GM21360 (cell line): Measurements from ENCODE around the gene DLK1.

Source experiments
- ATAC-seq: cut with Tn5 transposase; IDR thresholded peaks from one replicate; pipeline ENCODE4 v1.9.1; 2021; ENCODE audit warnings: mild to moderate bottlenecking, moderate library complexity; ENCODE audit not compliant: unreplicated experiment

The DLK1 gene

DNA sequence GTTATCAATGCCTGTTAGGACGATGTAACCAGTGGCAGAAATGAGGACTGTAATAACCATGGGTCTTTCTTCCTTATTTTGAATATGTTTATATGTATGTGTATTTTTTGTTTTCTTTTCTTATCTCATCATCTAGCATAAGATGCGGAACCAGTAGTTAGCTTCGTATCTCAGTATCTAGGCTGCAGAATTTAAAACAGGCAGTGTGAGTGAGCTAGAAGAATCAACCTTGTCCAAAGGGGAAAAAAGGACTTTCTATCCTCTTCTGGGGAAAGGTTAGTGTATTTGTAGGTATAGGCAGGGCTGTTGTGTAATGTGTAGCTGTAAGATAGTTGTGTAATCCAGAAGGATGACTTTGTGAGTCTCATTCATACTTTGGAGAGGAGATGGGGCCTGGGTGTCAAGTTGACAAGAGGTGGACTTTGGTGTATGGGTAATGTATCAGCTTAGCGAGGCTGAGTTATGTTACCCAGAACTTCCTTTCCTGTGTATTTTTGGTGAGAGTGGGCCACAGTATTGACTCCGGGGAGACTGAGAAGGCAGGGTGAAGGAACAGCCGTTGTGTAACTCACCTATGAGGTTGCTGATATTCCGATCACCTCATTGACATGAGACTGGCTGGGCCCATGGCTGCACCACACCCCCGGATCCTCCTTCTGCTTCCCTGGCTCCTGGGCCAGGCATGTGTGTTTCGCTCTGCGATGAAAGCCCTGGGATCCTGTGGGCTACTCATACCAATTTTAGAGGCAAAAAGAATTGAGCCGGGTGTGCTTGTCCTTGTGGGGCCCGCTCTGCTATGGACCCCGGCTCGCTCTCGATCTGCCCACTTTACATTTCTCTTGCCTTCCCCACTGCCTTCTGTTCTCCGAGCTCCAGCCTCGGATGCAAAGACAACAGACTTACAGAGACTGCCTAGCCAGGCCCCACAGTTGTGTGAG is 24.3 kb downstream of the DLK1 start:
- no peak for ATAC-seq

DNA sequence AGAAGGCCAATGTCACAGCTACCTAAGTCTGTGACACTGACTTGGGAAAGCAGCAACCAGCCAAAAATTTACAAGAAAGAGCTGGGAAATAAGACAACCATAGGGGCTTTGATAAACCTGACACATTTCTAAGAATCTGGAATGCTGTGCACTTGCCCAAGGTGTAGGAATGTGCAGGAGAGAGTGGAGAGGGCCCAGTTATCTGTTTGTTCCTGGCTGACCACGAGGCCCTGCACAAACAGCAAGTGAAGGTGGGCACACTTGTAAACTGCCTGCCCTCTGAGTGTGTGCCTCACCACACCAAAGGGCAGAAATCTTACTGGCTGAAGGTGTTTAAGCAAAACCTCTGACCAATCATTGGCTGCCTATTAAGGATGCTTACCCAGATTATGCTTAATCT is 27.3 kb downstream of the DLK1 start:
- no peak for ATAC-seq

DNA sequence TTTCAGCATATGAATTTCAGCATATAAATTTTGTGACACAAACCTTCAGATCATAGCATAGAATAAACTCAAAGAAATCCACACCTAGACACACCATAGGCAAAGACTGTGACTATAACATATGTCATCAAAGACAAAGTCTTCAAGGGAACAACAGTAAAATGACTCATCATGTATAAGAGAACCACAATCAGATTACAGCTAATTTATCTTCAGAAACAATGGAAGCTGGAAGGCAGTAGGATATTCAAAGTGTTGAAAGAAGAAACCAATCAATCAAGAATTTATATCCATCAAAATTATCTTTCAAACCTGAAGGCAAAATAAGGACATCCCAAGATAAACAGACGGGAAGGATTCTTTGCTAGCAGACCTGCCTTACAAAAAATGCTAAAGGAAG is 29.0 kb downstream of the DLK1 start:
- ATAC-seq: no peak

DNA sequence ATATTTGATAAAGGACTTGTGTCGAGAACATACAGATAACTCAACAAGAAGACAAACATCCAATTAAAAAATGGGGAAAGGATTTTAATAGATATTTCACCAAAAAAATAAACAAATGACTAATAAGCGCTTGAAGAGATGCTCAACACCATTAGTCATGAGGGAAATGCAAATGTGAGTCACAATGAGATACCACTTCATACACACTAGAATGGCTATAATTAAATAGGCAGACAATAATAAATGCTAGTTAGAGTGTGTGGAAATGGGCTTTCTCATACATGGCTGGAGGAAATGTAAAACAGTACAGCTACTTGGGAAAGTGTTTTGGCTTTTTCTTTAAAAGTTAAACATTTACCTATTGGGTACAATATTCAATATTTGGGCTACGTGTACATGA is 34.8 kb downstream of the DLK1 start:
- no peak for ATAC-seq

DNA sequence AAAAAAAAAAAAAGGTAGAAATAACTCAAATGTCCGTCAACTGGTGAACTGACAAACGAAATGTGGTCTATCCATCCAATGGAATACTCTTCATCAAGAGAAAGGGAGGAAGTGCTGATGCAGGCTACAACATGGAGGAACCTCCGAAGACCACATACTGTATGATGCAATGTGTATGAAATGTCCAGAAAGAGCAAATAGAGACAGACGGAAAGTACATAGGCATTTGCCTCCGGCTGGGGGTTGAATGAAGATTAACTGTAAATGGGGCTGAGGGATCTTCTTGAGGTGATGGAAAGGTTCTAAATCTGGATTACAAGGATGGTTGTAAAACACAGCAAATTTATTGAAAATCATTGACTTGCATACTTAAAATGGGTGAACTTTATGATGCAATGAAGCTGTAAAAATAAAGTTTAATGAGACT is 35.4 kb downstream of the DLK1 start:
- ATAC-seq: no peak

DNA sequence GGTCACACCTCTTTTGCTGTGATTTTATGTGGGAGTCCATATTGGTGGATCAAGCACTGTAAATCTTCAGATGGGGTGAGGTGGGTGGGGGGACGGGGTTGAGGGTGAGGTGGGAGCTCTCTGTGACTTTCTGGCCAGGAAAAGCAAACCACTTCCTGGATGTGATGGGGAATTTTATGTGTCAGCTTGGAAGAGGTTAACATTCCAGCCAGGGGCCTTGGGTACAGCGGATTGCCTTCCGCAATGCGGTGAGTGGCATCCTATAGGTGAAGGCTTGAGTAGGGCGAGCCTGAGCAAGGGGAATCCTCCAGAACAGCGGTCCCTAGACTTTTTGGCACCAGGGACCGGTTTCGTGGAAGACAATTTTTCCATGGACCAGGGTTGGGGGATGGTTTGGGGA is 36.2 kb downstream of the DLK1 start:
- ATAC-seq: no peak

DNA sequence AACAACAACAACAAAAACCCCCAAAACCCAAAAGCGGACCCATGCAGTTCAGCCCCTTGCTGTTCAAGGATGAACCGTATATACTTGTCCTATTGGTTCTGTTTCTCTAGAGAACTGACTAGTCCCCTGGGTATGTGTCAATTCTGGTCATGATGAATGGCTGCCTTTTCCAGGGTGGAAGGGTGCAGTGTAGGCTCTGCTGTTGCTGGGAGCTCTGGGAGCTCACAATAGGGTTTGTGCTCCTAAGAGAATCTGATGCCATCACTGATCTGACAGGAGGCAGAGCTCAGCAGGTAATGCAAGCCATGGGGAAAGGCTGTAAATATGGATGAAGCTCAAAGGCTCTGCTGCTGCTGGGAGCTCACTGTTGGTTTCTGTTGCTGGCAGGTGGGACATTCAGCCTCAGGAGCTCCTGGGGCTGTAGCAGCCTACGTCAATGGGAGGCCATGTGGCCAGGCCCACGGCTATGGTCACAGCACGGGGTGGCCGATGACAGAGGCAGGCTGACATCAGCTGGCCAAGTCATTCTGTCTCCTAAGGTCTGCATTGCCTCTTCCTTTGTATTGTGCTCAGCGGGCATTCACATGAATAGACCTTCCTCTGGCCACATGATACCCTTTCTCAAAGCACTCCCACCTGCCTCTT is 37.9 kb downstream of the DLK1 start:
- ATAC-seq: no peak

DNA sequence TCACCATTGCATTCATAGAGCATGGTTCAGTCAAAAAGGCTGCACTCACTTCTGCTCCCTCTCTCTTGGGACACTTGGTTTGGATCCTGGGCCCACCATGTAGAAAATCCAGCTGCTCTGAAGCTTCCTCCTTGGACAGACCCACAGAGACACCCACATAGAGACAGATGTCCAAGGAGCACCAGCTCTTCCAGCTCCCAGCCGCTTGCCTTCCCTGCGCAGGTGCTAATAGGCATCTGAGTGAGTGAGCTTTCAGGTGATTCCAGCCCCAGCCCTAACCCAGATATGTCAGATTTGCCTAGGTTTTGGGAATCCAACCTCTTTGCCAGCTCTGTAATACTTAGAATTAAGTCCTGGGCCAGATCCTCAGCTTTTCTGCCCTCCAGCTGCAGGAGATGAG is 38.6 kb downstream of the DLK1 start:
- no peak for ATAC-seq

DNA sequence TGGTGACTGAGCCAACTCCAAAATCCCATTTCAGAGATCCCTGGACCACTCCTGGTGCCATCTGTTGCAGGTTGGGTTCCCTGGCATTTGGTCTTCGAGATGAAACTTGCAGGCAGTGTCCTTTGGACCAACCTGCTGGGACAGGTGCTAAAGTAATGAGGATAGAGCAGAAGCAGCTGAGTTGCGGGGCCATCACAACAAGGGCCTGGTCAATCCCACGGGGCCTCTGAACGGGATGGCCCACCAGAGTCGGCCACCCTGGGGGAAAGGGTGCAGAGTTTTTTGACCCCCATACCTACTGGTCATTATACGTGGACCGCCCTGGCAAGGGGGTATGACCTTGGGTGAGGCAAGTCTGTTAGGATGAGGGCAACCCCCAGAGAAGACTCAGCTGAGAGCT is 39.3 kb downstream of the DLK1 start:
- ATAC-seq: no peak

DNA sequence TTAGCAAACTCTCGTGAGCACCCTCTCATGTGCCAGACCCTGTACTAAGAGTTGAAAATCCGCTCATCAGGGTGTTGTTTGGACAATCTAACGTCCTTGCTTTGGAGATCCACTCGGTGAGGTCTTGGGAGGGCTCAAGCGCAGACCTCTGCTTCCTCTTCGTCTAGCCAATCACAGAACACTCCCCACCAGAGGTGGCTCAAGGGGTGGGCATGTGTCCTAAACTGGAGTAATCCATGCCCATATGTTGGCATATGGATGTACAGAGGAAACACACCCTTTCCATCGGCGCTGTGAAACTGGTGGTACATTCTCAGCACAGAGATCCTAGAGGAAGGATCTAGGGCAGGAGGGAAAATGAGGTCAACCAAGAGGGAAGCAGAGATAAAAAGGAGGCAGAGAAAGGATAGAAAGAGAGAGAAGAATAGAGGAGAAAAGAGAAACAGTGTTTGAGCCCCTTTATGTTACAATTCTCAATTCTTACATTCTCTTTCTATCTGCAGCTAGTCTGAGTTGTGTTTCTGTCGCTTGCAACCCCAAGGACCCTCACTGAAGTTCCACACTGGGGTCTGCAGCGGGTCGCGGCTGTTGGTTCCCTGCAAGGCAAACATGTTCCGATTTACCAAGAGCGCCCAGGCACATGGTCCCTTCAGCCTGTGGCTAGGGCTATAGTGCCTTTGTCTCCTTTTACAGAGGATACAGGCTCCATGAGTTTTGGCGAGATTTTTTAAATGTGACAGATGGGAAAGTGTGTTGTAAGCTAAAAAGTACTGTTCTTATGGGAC is 40.5 kb downstream of the DLK1 start:
- ATAC-seq: no peak

DNA sequence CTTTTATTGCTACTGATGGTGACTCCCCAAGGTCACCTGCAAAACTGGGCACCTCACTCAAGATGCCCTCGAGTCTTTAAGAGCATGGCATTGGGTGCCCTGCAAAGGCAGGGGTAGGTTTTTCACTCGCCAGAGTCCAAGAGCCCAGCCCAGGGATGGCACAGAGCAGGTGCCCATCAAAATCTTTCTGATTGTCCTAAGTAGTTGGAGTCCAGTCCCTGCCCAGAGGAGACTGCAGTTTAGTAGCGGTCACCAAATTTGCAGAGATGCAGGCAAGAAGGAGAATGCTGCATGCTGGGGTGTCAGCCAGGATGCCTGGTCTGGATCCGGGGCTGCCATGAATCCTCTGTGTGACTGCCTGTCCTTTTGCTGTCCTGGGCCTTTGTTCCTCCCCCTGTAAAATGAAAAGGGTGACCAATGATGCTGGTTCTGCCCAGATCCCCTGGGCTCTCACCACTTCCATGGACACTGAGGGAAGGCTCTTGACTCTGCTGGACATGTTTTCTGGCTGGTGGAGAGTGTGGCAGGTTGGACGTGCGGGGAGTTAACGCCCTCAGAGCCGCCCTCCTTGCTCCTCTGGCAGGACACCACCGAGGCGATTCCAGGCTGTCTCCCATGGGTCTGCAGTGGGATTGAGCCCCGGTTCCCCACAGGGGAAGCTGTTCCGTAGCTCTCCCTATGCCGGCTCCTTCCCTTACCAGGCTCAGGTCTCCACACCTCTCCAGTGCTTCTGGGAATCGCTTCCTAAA is 41.3 kb downstream of the DLK1 start:
- ATAC-seq: no peak

DNA sequence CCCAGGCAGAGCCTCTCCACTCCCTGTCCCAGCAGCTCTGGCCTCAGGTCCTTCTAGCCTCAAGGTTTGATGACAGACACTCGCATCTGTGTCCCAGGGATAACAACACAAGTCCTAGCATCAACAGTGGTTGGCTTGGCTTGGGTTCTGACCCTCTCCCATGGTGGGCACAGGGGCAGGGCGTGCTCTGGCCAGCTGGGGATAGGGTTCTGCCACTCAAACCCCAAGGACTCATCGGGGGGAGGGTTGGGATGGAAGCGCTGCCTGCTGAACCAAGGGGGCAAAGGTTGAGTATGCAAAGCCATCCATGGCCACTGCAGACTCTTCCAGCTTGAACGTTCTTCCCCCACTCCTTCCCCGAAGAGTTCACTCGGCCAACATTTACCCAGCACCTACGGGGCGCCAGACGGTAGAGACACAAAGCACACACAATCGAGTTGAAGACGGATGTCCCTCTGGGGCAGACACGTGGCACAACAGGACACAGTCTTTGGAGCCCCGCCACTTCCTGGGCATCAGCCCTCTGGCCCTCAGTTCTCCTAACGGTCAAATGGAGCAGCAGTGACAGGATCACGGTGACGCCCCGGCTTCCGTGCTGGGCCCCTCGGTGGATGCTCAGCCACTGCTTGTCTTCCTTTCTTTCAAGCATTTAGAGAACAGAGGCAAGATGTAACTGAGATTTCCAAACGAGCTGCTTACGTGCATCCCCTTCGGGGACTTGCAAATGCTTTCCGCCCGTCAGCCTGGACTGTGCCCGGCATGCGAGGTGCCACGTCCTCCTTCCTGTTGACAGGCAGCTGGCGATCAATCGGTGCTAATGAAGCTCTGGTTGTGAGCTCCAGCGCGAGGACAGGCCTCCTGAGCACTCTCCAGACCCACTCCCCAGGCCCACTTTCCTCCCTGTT is 42.6 kb downstream of the DLK1 start:
- no peak for ATAC-seq

DNA sequence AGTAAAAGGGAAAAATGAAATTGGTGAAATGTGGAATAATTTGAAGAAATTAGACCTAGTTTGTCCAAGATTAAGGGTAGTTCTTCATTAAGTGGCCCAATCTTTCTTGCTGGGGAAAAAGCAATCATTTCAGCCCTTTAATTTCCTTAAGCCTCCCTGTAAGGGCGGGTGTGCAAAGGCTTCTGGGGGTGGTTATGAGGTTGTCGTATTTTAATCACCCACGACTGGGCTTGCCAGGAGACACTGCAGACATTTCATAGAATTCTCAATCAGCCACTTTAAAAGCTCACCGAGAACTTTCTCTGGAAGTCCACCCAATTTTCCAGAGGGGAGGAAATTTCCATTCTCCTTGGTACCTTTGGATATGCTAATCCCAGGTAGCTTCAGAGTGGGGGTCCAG is 43.4 kb downstream of the DLK1 start:
- no peak for ATAC-seq

DNA sequence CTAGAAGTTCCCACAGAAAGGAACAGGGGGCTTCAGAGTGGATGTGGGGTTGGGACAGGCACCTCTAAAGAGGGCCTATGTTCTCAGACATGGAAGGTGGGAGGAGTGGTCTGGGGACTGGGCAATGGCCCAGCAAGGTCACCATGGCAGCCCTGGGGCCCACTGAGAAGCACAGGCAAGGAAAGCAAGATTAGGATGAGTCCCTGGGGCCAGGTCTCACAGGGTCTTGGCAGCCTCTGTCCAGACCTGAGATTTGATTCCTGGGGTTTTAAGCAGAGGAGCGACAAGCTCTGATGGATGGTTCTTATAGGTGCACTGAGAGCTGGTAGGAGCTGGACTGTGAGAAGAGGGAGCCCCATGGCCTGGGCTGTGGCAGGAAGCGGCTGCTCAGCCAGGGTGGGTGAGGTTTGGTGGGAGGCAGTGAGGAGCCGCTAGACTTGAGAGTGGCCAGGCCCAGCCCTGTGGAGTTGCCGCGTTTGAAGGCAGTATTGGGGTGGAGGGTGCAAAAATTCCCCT is 44.0 kb downstream of the DLK1 start:
- no peak for ATAC-seq

DNA sequence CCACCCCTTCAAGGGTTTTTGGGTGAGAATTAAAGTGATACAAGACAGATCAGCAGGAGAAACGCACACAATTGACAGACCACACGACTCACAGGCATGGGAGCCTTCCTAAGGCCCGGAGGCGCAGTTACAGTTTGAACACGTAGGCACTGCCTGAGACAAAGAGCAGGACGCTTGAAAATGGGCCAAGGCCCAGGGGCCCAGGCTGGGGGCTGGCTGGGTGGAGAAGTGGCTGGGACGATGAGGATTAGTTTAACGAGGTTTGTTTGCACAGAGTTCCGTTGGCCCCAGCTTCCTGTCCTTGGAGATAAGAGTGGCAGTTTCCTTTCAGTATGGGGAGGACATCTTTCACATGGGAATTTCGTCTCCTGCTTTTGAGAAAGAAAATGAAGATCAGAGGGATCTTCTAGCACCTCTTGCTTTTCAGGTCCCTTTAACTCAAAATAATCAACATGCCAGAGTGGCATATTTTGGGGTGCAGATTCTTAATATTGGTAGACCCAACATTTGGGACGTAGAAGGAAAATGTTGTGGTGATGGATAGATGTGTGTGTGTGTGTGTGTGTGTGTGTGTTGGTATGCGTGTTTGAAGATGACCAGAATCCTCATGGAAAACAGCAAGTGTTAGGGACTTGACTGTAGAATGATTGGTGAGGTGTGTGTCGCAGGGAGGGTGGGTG is 44.6 kb downstream of the DLK1 start:
- no peak for ATAC-seq

DNA sequence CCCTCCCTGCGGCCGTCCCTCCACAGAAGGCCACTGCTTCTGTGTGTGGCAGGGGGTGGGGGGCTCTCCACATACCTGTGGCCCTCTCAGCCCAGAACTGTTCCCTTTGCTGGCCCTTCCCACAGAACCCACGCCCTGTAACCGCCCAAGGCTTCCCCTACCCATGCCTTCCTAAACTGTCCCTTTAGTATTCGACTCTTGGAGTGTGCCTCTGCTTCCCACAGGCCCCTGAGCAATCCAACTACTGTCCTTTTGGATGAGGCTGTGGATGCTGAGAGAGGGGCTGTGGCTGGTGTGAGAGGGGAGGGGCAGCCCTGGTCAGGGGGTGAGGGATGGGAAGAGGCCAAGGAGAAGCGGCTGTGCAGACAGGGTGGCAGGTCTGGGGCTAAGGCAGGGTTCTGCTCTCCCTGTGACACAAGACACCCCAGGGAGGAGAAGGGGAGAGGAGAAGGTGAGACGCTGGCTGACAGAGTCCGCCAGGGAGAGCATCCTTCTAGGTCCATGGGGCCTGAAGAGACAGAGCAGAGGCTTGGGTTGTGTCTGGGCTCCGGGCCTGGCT is 46.0 kb downstream of the DLK1 start:
- ATAC-seq: no peak

DNA sequence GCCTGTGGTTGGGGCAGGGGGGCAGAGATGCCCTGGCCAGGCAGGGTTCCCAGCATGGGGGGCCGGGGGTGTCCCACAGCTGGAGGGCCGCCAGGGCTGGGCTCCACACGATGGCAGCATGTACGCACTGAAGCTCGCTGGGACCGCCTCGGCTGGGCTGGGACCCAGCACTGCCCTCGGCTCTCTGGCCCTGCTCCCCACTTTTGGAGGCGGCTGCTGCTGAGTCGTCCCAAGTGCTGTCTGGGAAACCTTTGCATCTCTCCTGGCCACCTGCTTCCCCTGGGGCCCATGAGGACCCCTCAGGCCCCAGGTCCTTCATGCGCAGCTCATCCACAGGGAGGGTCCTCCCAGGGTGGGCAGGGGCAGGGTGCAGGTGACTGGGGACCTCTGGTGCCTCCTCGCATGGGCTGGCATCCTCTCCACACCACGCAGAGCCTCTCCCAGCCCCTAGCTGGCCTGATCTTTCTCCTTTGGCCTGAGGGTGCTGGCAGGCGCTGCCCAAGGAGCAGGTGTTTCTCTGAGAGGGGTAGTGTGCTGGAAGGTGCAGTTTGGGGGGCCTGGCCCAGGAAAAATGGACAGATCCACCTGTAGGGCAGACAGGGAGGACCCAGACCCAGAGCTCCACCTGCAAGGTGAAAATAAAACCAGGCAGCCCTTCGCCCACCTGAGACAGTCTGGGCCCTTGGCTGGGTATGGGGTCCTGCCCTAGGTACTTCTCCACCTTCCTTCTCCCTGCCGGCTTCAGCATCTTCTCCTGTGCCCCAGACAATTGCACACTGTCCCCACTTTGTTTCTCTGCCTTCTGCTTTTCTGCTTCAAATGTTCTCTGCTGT is 46.9 kb downstream of the DLK1 start:
- ATAC-seq: no peak

DNA sequence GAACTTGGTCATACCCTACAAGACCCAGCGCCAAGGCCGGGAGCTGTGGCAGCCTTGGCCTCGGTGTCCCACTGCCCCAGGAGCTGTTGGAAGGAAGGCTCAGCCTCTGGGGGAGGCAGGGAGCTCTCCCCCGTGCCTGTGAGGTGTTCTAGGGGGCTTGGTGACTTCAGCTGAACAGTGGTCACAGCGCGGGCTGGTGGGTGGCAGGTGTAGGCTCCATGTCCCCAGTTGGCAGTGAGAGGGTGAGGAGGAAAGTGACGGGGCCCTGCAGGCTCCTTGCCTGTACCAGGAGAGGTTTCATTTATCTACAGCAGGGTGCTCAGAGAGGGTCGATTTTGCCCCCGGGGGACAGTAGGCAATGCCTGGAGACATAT is 47.5 kb downstream of the DLK1 start:
- no peak for ATAC-seq
